ENCODE results near the gene PELI2. TPM values are rescaled to one million over a fixed set of nuclear protein-coding genes. Genes with fewer than 3 reads are reported as not detected.

The PELI2 gene
- polyA plus RNA-seq, 1 donor (not counting 4 experiments of a cell fraction or from before 2014, with no cell fraction given) = not detected

DNA sequence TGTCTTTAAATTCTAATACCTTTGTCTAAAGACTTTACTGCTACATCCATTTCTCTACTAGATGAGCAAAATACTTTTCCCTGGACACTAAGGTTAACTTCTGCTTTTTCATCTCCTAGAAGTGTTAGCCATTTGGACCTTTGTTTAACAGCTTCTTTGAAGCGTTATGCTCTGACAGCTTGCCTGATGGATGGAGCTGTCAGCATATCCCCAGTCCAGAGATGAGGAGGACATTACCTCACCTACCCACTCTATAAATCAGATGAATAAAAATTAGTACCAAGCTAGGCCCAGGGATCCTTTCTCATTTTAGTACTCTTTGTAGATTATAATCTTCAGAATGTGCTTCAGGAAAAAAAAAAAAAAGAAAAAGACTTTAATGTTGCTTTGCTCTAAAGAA, 222.7 kb downstream of the PELI2 start:
- no peaks in the 10 kb centered on the region for H3K36me3 ChIP-seq (ENCODE audit: control insufficient read depth in 2 of 2, extremely low read depth in 1 of 2, insufficient read depth in 2 of 2, low read length in 2 of 2)
- dilution Hi-C loops (cut with MboI; ENCODE audit: extremely low pct_ligation_motif_present, low sequenced_read_pairs) = no loop called here
- H3K79me2 ChIP-seq (ENCODE audit: control insufficient read depth, insufficient read depth, low read length) = no peaks in the 10 kb centered on the region
- DNase-seq (ENCODE audit: low read depth, low spot score) (no peak), FAIRE-seq (no peak)
- no peaks in the 10 kb centered on the region for H3K27me3 ChIP-seq (ENCODE audit: control insufficient read depth, extremely low read depth, insufficient read depth, low read length)
- no peak overlapping the region for H3K9ac ChIP-seq (ENCODE audit: control insufficient read depth, extremely low read depth, insufficient read depth, low read length)
- H3K4me1 ChIP-seq (ENCODE audit: control insufficient read depth, extremely low read depth, insufficient read depth, low read length) = no peaks in the 10 kb centered on the region
- H3K9me1 ChIP-seq (ENCODE audit: control insufficient read depth, extremely low read depth, insufficient read depth, low read length) = no peaks in the 10 kb centered on the region
- no peaks in the 10 kb centered on the region for H3K9me3 ChIP-seq (ENCODE audit: control insufficient read depth, low read depth, low read length)
- TF ChIP-seq EZH2 (IDR thresholded peaks at IDR 0.05; ENCODE audit: low read length) = no peak
- TF ChIP-seq, protein P1, sequence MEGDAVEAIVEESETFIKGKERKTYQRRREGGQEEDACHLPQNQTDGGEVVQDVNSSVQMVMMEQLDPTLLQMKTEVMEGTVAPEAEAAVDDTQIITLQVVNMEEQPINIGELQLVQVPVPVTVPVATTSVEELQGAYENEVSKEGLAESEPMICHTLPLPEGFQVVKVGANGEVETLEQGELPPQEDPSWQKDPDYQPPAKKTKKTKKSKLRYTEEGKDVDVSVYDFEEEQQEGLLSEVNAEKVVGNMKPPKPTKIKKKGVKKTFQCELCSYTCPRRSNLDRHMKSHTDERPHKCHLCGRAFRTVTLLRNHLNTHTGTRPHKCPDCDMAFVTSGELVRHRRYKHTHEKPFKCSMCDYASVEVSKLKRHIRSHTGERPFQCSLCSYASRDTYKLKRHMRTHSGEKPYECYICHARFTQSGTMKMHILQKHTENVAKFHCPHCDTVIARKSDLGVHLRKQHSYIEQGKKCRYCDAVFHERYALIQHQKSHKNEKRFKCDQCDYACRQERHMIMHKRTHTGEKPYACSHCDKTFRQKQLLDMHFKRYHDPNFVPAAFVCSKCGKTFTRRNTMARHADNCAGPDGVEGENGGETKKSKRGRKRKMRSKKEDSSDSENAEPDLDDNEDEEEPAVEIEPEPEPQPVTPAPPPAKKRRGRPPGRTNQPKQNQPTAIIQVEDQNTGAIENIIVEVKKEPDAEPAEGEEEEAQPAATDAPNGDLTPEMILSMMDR (optimal IDR thresholded peaks at IDR 0.05 in 1 of 3, IDR thresholded peaks at IDR 0.05 in 1 of 3, conservative IDR thresholded peaks at IDR 0.05 in 1 of 3; ENCODE audit: extremely low read depth in 1 of 3, insufficient read depth in 2 of 3, low read length in 3 of 3) = no peak
- H4K20me1 ChIP-seq (ENCODE audit: control insufficient read depth, extremely low read depth, insufficient read depth, low read length) = no peaks in the 10 kb centered on the region
- H3K4me3 ChIP-seq (ENCODE audit: control insufficient read depth in 2 of 3, extremely low read depth in 1 of 3, insufficient read depth in 2 of 3, low read depth in 1 of 3, low read length in 3 of 3) = no peak overlapping the region
- H3K27ac ChIP-seq (ENCODE audit: control insufficient read depth, insufficient read depth, low read length) = no peak overlapping the region
- H2AFZ ChIP-seq (ENCODE audit: control insufficient read depth, low read length) = no peak overlapping the region
- no peak overlapping the region for H3K4me2 ChIP-seq (ENCODE audit: control insufficient read depth, extremely low read depth, insufficient read depth, low read depth, low read length)

DNA sequence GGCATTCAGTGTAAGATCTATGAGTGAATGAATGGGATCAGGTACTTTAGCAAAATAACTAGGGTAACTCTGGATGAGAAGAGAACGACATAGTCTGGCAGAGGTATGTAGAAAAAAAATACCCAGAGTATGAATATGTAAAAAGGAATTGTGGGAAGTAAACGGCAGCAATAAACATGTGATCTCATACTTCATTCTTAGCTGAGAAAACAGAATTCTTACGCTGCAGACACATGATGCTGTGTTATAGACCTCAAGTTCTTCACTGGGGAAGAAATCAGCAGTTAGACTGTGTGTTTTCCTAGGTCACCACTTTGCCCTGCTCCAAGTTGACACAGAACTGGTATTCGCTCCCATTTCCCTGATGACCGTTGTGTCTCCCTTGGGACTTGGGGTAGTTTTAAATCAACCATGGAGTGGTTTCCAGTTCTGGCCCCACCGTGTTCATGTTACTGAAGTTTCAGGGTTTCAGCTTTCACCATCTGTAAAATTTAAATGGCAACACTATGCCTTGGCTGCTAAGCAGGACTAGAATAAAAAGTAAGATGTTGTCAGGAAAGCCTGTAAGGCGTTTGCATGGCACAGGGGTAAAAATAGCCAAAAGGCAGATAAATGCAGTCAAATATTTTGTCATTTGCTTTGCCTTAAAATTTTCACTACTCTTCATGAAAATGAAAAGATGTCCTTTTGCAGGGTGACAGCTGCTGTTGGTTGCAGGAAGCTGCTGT, 223.7 kb downstream of the PELI2 start:
- FAIRE-seq (no peak), DNase-seq (ENCODE audit: low read depth, low spot score) (no peak)
- H3K9me3 ChIP-seq (ENCODE audit: control insufficient read depth, low read depth, low read length) = no peaks in the 10 kb centered on the region
- H3K36me3 ChIP-seq (ENCODE audit: control insufficient read depth in 2 of 2, extremely low read depth in 1 of 2, insufficient read depth in 2 of 2, low read length in 2 of 2) = no peaks in the 10 kb centered on the region
- no peaks in the 10 kb centered on the region for H4K20me1 ChIP-seq (ENCODE audit: control insufficient read depth, extremely low read depth, insufficient read depth, low read length)
- TF ChIP-seq, protein P1 (optimal IDR thresholded peaks at IDR 0.05 in 1 of 3, IDR thresholded peaks at IDR 0.05 in 1 of 3, conservative IDR thresholded peaks at IDR 0.05 in 1 of 3; ENCODE audit: extremely low read depth in 1 of 3, insufficient read depth in 2 of 3, low read length in 3 of 3) = no peak
- no peak for TF ChIP-seq EZH2 (IDR thresholded peaks at IDR 0.05; ENCODE audit: low read length)
- H3K4me1 ChIP-seq (ENCODE audit: control insufficient read depth, extremely low read depth, insufficient read depth, low read length) = no peaks in the 10 kb centered on the region
- no peak overlapping the region for H3K9ac ChIP-seq (ENCODE audit: control insufficient read depth, extremely low read depth, insufficient read depth, low read length)
- H3K4me3 ChIP-seq (ENCODE audit: control insufficient read depth in 2 of 3, extremely low read depth in 1 of 3, insufficient read depth in 2 of 3, low read depth in 1 of 3, low read length in 3 of 3) = no peak overlapping the region
- H3K27me3 ChIP-seq (ENCODE audit: control insufficient read depth, extremely low read depth, insufficient read depth, low read length) = no peaks in the 10 kb centered on the region
- dilution Hi-C loops (cut with MboI; ENCODE audit: extremely low pct_ligation_motif_present, low sequenced_read_pairs) = no loop called here
- no peaks in the 10 kb centered on the region for H3K9me1 ChIP-seq (ENCODE audit: control insufficient read depth, extremely low read depth, insufficient read depth, low read length)
- no peaks in the 10 kb centered on the region for H3K79me2 ChIP-seq (ENCODE audit: control insufficient read depth, insufficient read depth, low read length)
- H3K4me2 ChIP-seq (ENCODE audit: control insufficient read depth, extremely low read depth, insufficient read depth, low read depth, low read length) = no peak overlapping the region
- H2AFZ ChIP-seq (ENCODE audit: control insufficient read depth, low read length) = no peak overlapping the region
- no peak overlapping the region for H3K27ac ChIP-seq (ENCODE audit: control insufficient read depth, insufficient read depth, low read length)

All from keratinocyte (primary cell).